GM12873 (cell line): ENCODE data around the gene GRAP.

Experiments used
- TF ChIP-seq, protein P1 (sequence below): IDR thresholded peaks from 2 replicates; pipeline ENCODE4 v1.5.1; 2012; ENCODE audit warnings: low read depth, mild to moderate bottlenecking, moderate library complexity, low read length, control low read depth; ENCODE audit not compliant: insufficient read depth; ENCODE audit errors: missing control alignments

The GRAP gene

GRCh38 chr17:18990331-18990730 is 56.4 kb downstream of the GRAP start:
- TF ChIP-seq, protein P1, sequence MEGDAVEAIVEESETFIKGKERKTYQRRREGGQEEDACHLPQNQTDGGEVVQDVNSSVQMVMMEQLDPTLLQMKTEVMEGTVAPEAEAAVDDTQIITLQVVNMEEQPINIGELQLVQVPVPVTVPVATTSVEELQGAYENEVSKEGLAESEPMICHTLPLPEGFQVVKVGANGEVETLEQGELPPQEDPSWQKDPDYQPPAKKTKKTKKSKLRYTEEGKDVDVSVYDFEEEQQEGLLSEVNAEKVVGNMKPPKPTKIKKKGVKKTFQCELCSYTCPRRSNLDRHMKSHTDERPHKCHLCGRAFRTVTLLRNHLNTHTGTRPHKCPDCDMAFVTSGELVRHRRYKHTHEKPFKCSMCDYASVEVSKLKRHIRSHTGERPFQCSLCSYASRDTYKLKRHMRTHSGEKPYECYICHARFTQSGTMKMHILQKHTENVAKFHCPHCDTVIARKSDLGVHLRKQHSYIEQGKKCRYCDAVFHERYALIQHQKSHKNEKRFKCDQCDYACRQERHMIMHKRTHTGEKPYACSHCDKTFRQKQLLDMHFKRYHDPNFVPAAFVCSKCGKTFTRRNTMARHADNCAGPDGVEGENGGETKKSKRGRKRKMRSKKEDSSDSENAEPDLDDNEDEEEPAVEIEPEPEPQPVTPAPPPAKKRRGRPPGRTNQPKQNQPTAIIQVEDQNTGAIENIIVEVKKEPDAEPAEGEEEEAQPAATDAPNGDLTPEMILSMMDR = no peak

GRCh38 chr17:18988546-18989173 is 58.1 kb downstream of the GRAP start:
- TF ChIP-seq, protein P1 = no peak

GRCh38 chr17:18987862-18988545 is 58.8 kb downstream of the GRAP start:
- TF ChIP-seq, protein P1 = no peak

DNA sequence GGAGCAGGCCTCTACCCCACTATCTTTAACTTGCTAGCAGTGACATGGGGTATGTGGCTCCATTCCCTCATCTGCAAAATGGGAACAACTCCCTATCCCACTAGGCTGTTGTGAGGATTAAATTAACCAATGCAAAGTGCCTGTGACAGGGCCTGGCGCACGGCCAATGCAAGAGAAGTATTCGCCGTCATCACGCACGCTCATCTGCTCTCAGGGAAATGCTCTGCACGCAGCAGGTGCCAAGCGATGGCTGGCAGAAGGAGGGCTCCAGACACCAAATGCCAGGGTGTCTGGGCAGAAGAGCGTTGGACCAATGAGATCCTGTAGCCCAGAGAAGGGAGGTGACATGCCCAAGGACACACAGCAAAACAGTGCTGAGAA is 59.5 kb downstream of the GRAP start:
- TF ChIP-seq, protein P1 = no peak

DNA sequence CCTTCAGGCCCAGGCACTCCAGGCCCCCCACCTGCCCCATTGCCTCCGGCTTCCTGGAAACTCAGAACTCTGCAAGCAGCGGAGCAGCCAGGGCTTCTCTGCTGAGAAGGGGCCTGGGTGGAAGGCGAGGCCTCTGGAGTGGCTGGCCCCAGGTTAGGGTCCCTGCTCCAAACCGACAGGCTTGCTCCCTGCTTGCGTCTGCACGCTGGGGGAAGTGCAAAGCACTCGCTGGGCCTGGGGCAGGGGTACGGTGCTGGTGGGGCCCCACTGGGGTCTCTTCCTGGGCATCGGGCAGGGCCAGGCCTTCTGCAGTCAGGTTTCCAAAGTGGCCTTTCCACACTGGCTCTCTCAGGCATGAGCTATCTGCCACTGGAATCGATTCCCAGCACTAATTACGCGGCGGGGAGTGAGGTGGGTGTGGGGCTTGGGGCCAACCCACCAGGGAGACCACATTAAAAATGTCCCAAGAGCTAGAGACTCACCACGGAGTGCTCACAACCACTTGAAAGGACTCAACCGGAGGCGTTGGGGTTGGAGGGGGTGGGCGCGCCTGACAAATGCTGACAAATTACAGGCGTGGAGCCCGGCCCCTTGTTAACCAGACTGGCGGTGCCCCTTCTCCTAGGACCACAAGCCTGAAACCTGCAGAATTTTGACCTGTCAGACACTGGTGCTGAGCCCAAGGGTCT is 60.1 kb downstream of the GRAP start:
- TF ChIP-seq, protein P1 = no peak

GRCh38 chr17:18985475-18985874 is 61.3 kb downstream of the GRAP start:
- TF ChIP-seq, protein P1 = no peak
